ENCODE measurements around the gene DST. TPM values are rescaled to one million over a fixed set of nuclear protein-coding genes. Genes with fewer than 3 reads are reported as not detected.
A peak's percentile ranks its signal among the peaks of the same experiment; 100 is the strongest.

DST gene
- total RNA-seq, 1 donor from 2014 or later = 260 TPM

- no peak for DNase-seq (ENCODE audit: low read depth, low spot score)
These were observed 18.5 kb downstream of the DST start for GRCh38 chr6:56624046-56624727.

DNA sequence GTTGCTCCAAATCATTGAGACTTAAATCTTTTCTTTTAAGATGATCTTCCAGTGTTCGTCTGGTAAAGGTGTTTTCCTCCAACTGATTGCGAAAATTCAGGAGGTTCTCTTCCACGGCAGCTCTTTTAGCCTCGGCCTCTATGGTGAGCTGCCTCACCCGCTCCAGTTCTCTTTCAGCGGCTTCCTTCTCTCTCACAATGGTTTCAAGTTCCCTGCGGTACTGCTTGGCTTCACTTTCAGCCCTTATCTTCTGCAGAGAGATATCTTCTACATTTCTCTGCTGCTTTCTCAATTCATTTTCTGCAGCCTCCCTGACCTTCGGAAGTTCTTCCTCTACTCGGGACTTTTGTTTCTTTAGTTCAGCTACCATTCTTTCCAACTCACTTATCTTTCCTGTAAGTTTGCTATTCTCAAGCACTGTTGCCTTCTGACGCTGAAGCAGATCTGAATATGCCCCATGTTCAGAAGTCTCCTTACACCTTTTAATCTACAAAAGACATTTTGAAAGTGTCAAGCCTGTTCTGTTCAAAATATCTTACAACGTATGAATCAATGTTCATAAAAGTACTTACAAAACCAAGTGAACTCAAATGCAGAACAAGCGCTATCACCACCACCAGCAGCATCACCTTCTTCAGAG, 22.3 kb downstream of the DST start:
- no peak for DNase-seq (ENCODE audit: low read depth, low spot score)

DNA sequence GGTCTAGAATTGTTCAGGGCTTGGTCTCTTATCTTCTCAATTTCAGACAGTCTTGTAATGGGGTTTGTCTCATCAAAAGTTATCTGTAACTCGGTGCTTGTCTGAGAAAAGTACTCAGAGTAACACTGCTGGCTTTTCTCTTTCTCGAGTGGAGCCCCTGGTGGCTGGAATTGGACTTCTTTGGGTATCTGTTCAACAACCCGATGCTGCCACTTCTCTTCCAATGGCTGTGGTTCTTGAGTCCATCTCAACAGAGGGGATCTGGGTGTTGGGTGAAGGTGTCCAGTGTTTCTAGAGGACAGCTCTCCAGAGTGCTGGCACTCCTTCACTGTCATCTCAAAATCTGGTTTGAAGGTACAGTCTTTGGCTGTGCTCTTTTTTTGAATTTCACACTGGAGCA, 24.6 kb downstream of the DST start:
- DNase-seq (ENCODE audit: low read depth, low spot score) = no peak

GRCh38 chr6:56616967-56617366, 25.7 kb downstream of the DST start:
- no peak for DNase-seq (ENCODE audit: low read depth, low spot score)

- no peak for DNase-seq (ENCODE audit: low read depth, low spot score)
These were observed 29.3 kb downstream of the DST start for GRCh38 chr6:56613247-56613851.

GRCh38 chr6:56608332-56608731, 34.4 kb downstream of the DST start:
- DNase-seq (ENCODE audit: low read depth, low spot score) = no peak

- no peak for DNase-seq (ENCODE audit: low read depth, low spot score)
These were observed 35.5 kb downstream of the DST start for GRCh38 chr6:56607111-56607752.

DNA sequence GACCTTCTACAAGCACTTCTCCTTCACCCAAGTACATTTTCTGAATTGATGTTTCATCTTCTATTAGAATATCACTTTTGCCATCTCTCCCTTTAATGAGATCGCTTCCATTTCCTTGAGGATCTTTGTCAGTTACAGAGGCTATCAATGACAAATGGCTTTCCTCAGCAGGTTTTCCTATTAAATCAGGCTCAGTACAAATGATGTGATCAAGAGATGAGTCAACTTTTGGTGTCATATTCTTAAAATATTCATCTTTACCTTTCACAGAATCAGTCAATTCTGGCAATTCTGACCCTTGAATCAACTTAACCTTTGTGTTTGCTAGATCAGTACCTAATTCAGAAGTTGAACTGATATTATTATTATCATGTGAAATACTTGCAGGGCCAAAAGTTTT, 37.3 kb downstream of the DST start:
- DNase-seq (ENCODE audit: low read depth, low spot score) = no peak

DNA sequence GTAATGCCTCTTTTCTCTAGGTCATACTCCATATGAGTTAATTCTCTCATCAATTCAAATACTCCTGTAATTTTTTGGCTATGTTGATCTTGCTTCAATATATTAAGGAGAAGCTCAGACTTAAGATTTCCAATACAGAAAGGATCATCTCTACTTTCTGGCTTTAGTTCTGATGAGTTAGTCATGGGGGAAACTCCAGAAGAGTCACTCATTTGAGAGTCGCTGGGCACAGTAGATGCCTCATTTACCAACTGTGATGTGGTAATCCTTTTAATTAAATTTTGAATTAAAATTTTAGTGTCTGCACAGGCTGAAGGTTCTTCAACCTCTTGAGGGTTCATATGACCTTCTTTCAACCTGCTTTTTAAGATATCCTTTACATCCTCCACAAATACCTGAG, 38.5 kb downstream of the DST start:
- DNase-seq (ENCODE audit: low read depth, low spot score) = no peak

- no peak for DNase-seq (ENCODE audit: low read depth, low spot score)
These were observed 41.3 kb downstream of the DST start for GRCh38 chr6:56601390-56601789.

- DNase-seq (ENCODE audit: low read depth, low spot score) = peak; percentile 20
These were observed 47.1 kb downstream of the DST start for GRCh38 chr6:56595490-56596122.

DNA sequence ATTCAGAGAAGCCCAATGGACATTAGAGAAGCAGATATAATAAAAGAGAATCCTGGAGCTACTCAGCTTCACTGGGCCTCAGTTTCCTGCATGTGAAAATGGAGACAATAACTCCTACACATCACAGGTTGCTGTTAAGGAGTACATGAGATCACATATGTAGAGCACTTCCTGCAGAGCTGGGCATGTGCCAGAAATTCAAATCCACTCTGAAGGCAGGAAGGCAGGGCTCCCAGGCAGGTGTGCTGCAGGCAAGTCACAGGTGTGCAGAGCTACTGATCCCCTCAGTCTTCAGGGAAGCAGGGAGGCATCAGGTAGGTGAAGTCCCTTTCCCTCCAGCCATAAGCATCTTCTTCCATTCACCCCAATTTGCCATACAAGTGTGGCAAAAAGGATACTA, 48.0 kb downstream of the DST start:
- no peak for DNase-seq (ENCODE audit: low read depth, low spot score)

DNA sequence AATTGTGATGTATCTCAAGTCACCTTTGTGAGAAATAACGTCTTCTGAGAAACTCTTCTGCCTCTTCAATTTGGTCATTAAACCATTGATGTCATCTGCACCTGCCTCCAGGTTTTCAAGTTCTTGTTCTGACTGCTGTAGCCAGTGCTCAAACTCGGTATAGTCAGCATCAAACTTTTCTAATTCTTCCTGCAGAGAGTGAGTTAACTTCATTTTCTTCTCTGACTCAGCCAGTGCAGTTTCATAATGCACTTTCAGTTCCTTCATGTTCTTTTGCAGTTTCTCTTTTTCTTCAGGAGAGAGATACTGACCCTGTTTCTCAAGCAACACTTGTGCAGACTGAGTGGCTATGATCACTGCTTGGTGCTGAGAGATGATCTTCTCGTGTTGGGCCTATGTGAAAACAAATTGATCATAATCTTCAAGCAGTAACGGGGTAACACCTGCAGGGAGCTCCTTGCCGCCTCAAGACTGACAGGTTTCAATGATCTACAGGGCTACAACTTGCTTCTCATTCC, 48.8 kb downstream of the DST start:
- DNase-seq (ENCODE audit: low read depth, low spot score) = no peak

DNA sequence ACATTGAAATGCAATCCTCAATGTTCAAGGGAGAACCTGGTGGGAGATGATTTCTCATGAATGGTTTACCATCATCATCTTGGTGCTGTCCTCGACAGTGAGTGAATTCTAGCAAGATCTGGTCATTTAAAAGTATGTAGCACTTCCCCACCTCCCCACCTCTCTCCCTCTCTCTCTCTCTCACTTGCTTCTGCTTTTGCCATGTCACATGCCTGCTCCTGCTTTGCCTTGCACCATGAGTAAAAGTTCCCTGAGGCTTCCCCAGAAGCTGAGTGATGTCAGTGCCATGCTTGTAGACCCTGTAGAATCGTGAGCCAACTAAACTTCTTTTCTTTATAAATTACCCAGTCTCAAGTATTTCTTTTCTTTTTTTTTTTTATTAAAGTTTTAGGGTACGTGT, 60.5 kb downstream of the DST start:
- DNase-seq (ENCODE audit: low read depth, low spot score) = no peak

GRCh38 chr6:56581296-56581925, 61.3 kb downstream of the DST start:
- no peak for DNase-seq (ENCODE audit: low read depth, low spot score)

GRCh38 chr6:56580271-56580670, 62.4 kb downstream of the DST start:
- no peak for DNase-seq (ENCODE audit: low read depth, low spot score)

- no peak for DNase-seq (ENCODE audit: low read depth, low spot score)
These were observed 63.4 kb downstream of the DST start for GRCh38 chr6:56579155-56579851.

GRCh38 chr6:56575736-56576135, 67.0 kb downstream of the DST start:
- no peak for DNase-seq (ENCODE audit: low read depth, low spot score)

GRCh38 chr6:56574292-56574691, 68.4 kb downstream of the DST start:
- no peak for DNase-seq (ENCODE audit: low read depth, low spot score)

DNA sequence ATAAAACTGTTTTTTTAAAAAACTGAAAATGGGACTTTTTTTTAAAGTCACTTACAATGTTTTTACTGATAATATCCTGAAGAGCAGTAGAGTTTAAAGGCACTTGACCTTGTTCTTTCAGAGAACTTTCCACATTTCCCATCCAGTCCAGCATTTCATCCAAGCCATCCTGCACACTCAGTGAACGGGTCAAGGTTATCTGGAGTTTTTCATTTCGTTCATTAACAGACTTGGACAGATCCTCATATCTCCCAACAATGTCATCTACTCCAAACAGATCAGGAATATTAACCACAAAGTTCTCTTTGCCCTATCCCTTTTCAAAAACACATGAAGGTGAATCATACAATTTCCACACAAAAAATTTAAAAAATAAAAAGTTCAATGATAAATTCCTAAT, 69.1 kb downstream of the DST start:
- no peak for DNase-seq (ENCODE audit: low read depth, low spot score)

Data from pulmonary artery endothelial cell (primary cell).